H1 (cell line): ENCODE results near the gene RTN4IP1. TPM values are rescaled to one million over a fixed set of nuclear protein-coding genes. Genes with fewer than 3 reads are reported as not detected.
"Not testable (repeated sequence)": the region's sequence is repeated elsewhere in the genome, so short reads cannot be mapped to it uniquely, and the experiment has no call there.

Experiments
- CTCF ChIA-PET: fragments of 300-600 bp; sonication (Branson Sonifier 250); formaldehyde crosslinking; loops from one replicate; lab custom pipeline; 2021; ENCODE audit not compliant: partially characterized antibody; lab: Charles Lee
- POLR2A ChIA-PET: fragments of 300-600 bp; sonication (Branson Sonifier 250); formaldehyde crosslinking; loops from one replicate; lab custom pipeline; 2021; ENCODE audit warnings: inconsistent platforms; ENCODE audit not compliant: partially characterized antibody; lab: Charles Lee
- DNase-seq, 2 experiments: peaks; one replicate each; pipeline versions ENCODE4 v3.0.0 to v3.0.0-alpha.2; 2010 to 2022; ENCODE audit warnings: low spot score in 2 of 2, low read depth in 1 of 2, mixed read lengths in 1 of 2
- FAIRE-seq: peaks from 2 replicates; lab custom pipeline; 2011; peaks lifted over from hg19 to GRCh38; lab: Jason Lieb, UNC
- H2AFZ ChIP-seq: 2 replicates; pipeline ENCODE4 v1.8.1; 2012; ENCODE audit warnings: low read length, inconsistent platforms
- H2AK5ac ChIP-seq: 2 replicates; pipeline ENCODE4 v1.6.1; 2013; ENCODE audit warnings: low read depth, low read length
- H2BK120ac ChIP-seq: replicated peaks from 2 replicates; pipeline ENCODE3; 2013; ENCODE audit warnings: low read depth, low read length, inconsistent platforms
- H2BK12ac ChIP-seq: 2 replicates; pipeline ENCODE4 v1.6.1; 2013; ENCODE audit warnings: low read depth, low read length
- H2BK15ac ChIP-seq: 2 replicates; pipeline ENCODE4 v1.6.1; 2013; ENCODE audit warnings: low read length
- H2BK20ac ChIP-seq: 2 replicates; pipeline ENCODE4 v1.6.1; 2013; ENCODE audit warnings: low read length
- H2BK5ac ChIP-seq: 2 replicates; pipeline ENCODE4 v1.6.1; 2013; ENCODE audit warnings: low read depth, low read length
- H3K14ac ChIP-seq: 2 replicates; pipeline ENCODE4 v1.6.1; 2013; ENCODE audit warnings: inconsistent platforms; ENCODE audit not compliant: insufficient read length
- H3K18ac ChIP-seq: 2 replicates; pipeline ENCODE4 v1.6.1; 2013; ENCODE audit warnings: low read length; ENCODE audit errors: extremely low read depth
- H3K23ac ChIP-seq: 2 replicates; pipeline ENCODE4 v1.6.1; 2013; ENCODE audit warnings: inconsistent platforms; ENCODE audit not compliant: insufficient read length
- H3K23me2 ChIP-seq: 2 replicates; pipeline ENCODE4 v1.6.1; 2013; ENCODE audit warnings: low read depth, low read length
- H3K27ac ChIP-seq: 2 replicates; pipeline ENCODE4 v1.6.1; 2011; ENCODE audit warnings: low read depth, low read length, inconsistent platforms
- H3K27me3 ChIP-seq, 4 experiments: replicated peaks in 1 of 4; 1 replicate in 1 of 4; 2 replicates in 3 of 4; pipeline versions ENCODE4 v1.6.1 to v1.8.1; 2011 to 2013; ENCODE audit warnings: low read length in 3 of 4, mild to moderate bottlenecking in 3 of 4, inconsistent platforms in 2 of 4, mixed read lengths in 2 of 4, moderate library complexity in 1 of 4; ENCODE audit not compliant: control insufficient read depth in 3 of 4, insufficient read depth in 3 of 4; ENCODE audit errors: extremely low read depth in 1 of 4
- H3K36me3 ChIP-seq, 4 experiments: 2 replicates each; pipeline versions ENCODE4 v1.6.1 to v1.8.1; 2011 to 2013; ENCODE audit warnings: mild to moderate bottlenecking in 4 of 4, low read length in 3 of 4, moderate library complexity in 2 of 4, control low read depth in 1 of 4, inconsistent platforms in 1 of 4; ENCODE audit not compliant: insufficient read depth in 4 of 4, control insufficient read depth in 2 of 4
- H3K4ac ChIP-seq: replicated peaks from 2 replicates; pipeline ENCODE3; 2013; ENCODE audit warnings: low read length, low read depth, mixed read lengths, inconsistent platforms; ENCODE audit not compliant: insufficient read length
- H3K4me1 ChIP-seq, 4 experiments: replicated peaks in 1 of 4; 1 replicate in 1 of 4; 2 replicates in 3 of 4; pipeline versions ENCODE4 v1.6.1 to v1.8.1; 2011 to 2013; ENCODE audit warnings: low read length in 3 of 4, inconsistent platforms in 2 of 4, mixed read lengths in 1 of 4; ENCODE audit not compliant: insufficient read depth in 4 of 4, control insufficient read depth in 3 of 4
- H3K4me2 ChIP-seq, 2 experiments: 2 replicates each; pipeline versions ENCODE4 v1.6.1 to v1.8.1; 2011 to 2013; ENCODE audit warnings: low read depth in 2 of 2, low read length in 2 of 2, control low read depth in 1 of 2, inconsistent platforms in 1 of 2, mild to moderate bottlenecking in 1 of 2; ENCODE audit not compliant: insufficient read depth in 1 of 2
- H3K4me3 ChIP-seq, 4 experiments: fragments of 200-600, 300-600 bp in 1 of 4; sonication (generic), shearing (Covaris generic), sonication (Bioruptor Twin) in 1 of 4; 2 replicates each; pipeline versions ENCODE4 v1.5.1 to v1.8.1; 2011 to 2016; ENCODE audit warnings: low read length in 4 of 4, low read depth in 3 of 4, control low read depth in 2 of 4, inconsistent platforms in 2 of 4, mild to moderate bottlenecking in 2 of 4, mixed read lengths in 1 of 4, moderate library complexity in 1 of 4; ENCODE audit not compliant: insufficient read depth in 2 of 4; ENCODE audit errors: extremely low read depth in 1 of 4
- H3K56ac ChIP-seq: replicated peaks from 2 replicates; pipeline ENCODE3; 2013; ENCODE audit warnings: low read depth, mild to moderate bottlenecking, mixed read lengths, low read length, inconsistent platforms; ENCODE audit not compliant: insufficient read length
- H3K79me1 ChIP-seq: 2 replicates; pipeline ENCODE4 v1.6.1; 2013; ENCODE audit warnings: low read depth, low read length, control low read depth
- H3K79me2 ChIP-seq, 2 experiments: 2 replicates each; pipeline versions ENCODE4 v1.6.1 to v1.8.1; 2012 to 2013; ENCODE audit warnings: low read length in 2 of 2, mild to moderate bottlenecking in 2 of 2, inconsistent platforms in 1 of 2; ENCODE audit not compliant: insufficient read depth in 2 of 2, control insufficient read depth in 1 of 2
- H3K9ac ChIP-seq, 4 experiments: replicated peaks in 1 of 4; 1 replicate in 1 of 4; 2 replicates in 3 of 4; pipeline versions ENCODE4 v1.6.1 to v1.8.1; 2011 to 2013; ENCODE audit warnings: low read depth in 3 of 4, low read length in 3 of 4, control low read depth in 2 of 4, mild to moderate bottlenecking in 2 of 4, moderate library complexity in 2 of 4, inconsistent platforms in 1 of 4; ENCODE audit errors: extremely low read depth in 1 of 4
- H3K9me3 ChIP-seq, 2 experiments: 2 replicates each; pipeline versions ENCODE4 v1.6.1 to v1.8.1; 2012 to 2013; ENCODE audit warnings: mild to moderate bottlenecking in 2 of 2, moderate library complexity in 2 of 2, control low read depth in 1 of 2, inconsistent platforms in 1 of 2, low read depth in 1 of 2, low read length in 1 of 2, mixed read lengths in 1 of 2; ENCODE audit not compliant: insufficient read depth in 2 of 2
- H4K20me1 ChIP-seq, 2 experiments: replicated peaks in 1 of 2; 2 replicates each; pipeline versions ENCODE3 to v1.8.1; 2011 to 2013; ENCODE audit warnings: inconsistent platforms in 2 of 2, low read length in 2 of 2, mild to moderate bottlenecking in 1 of 2; ENCODE audit not compliant: insufficient read depth in 2 of 2, control insufficient read depth in 1 of 2
- H4K5ac ChIP-seq: 2 replicates; pipeline ENCODE4 v1.6.1; 2013; ENCODE audit warnings: low read length, low read depth, mixed read lengths, inconsistent platforms; ENCODE audit not compliant: insufficient read length
- H4K8ac ChIP-seq: 2 replicates; pipeline ENCODE4 v1.8.0; 2013; ENCODE audit warnings: mild to moderate bottlenecking, moderate library complexity, low read length, inconsistent platforms; ENCODE audit not compliant: insufficient read depth; ENCODE audit errors: extremely low read depth
- H4K91ac ChIP-seq: replicated peaks from 2 replicates; pipeline ENCODE3; 2013; ENCODE audit warnings: low read length, mixed read lengths, inconsistent platforms; ENCODE audit not compliant: insufficient read length
- WGBS, 2 experiments: shearing (Covaris generic) in 1 of 2; methylation state at CpG; one replicate each; pipeline versions ENCODE4 v1.1.6 to v1.1.7; 2013 to 2015; ENCODE audit warnings: low lambda C conversion rate in 2 of 2, mixed read lengths in 2 of 2, inconsistent platforms in 1 of 2, low coverage in 1 of 2, missing lambda C conversion rate in 1 of 2; ENCODE audit not compliant: insufficient replicate concordance in 2 of 2, insufficient coverage in 1 of 2, insufficient read length in 1 of 2; ENCODE audit errors: extremely low coverage in 1 of 2, missing lambda C conversion rate in 1 of 2; 5-methylcytosine and 5-hydroxymethylcytosine counted together
- polyA plus RNA-seq, 7 experiments: library from polyadenylated mRNA; depleted of rRNA in 3 of 7; stranded (reverse) in 5 of 7; unstranded in 2 of 7; fragments of >200 nt in 5 of 7; fragments of 200-250 nt in 2 of 7; gene quantifications; 1 replicate in 5 of 7; 2 replicates in 1 of 7; 4 replicates in 1 of 7; pipeline versions ENCODE4 v1.2.1 to v1.2.3, GENCODE V29; 2011 to 2013; ENCODE audit warnings: missing spikeins in 2 of 7, mixed read lengths in 2 of 7
- total RNA-seq: library from RNA; stranded (reverse); fragmentation: NEBNext Ultra II Directional; extraction: Animal tissue kit (Norgen Biotek cat#: 25700); gene quantifications from 2 replicates; pipeline ENCODE4 v1.2.1, GENCODE V29; 2021

The RTN4IP1 gene
- total and polyA plus RNA-seq, 2 of the 8 experiments (the other 6 are each of a cell fraction or from before 2014, with no cell fraction given): 14.6 to 19.5 TPM

DNA sequence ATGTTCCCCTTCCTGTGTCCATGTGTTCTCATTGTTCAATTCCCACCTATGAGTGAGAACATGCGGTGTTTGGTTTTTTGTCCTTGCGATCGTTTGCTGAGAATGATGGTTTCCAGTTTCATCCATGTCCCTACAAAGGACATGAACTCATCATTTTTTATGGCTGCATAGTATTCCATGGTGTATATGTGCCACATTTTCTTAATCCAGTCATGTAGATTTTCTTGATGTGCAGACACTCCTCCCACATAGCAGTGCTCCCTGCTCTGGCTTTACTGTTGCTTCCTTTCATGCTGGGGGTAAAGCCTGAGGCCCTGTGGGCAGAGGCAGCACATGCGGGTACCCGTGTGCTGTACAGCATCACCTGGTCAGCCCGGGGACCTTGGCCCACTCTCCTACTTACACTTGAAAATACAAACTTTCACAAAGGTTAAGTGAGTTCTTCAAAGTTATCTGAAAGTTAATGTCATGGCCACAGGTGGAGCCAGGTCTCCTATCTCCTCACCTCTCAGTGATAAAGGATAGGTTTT is 80.3 kb downstream of the RTN4IP1 start:
- H2AFZ ChIP-seq, H3K27me3 ChIP-seq, H3K79me1 ChIP-seq, H3K14ac ChIP-seq, H2BK15ac ChIP-seq, FAIRE-seq, POLR2A ChIA-PET, H3K9ac ChIP-seq, H3K79me2 ChIP-seq, H4K20me1 ChIP-seq, H2BK5ac ChIP-seq, H3K9me3 ChIP-seq, H4K5ac ChIP-seq, H2AK5ac ChIP-seq, H3K56ac ChIP-seq, H3K27ac ChIP-seq, DNase-seq, H4K8ac ChIP-seq, H2BK20ac ChIP-seq, H3K4ac ChIP-seq, H3K4me1 ChIP-seq, H2BK12ac ChIP-seq, H3K18ac ChIP-seq, H3K23ac ChIP-seq, H3K4me3 ChIP-seq, H3K36me3 ChIP-seq, H2BK120ac ChIP-seq, H3K23me2 ChIP-seq, H3K4me2 ChIP-seq, H4K91ac ChIP-seq: not testable (repeated sequence)
- CTCF ChIA-PET: interaction anchor here (1.7 kb wide), 1 partner anchor 209 kb away, joined by 4 read pairs; no protein-coding TSS in a partner anchor
- 92% methylated on average over 3 of the region's 6 CpGs; no CpG with 5 or more reads in 1 of the 2 experiments for WGBS, 2 experiments
